Endodermal cell (in vitro differentiated cells): ENCODE measurements around the gene ASTN2. TPM values are rescaled to one million over a fixed set of nuclear protein-coding genes. Genes with fewer than 3 reads are reported as not detected.

Experiments
- DNase-seq: peaks from one replicate; pipeline ENCODE4 v3.0.0-alpha.2; 2017
- H3K27ac ChIP-seq: 2 replicates; pipeline ENCODE4 v1.5.1; 2013; ENCODE audit warnings: mild to moderate bottlenecking, low read depth, low read length, moderate library complexity
- H3K27me3 ChIP-seq: 2 replicates; pipeline ENCODE4 v1.6.1; 2013; ENCODE audit warnings: mild to moderate bottlenecking, low read length, moderate library complexity; ENCODE audit not compliant: insufficient read depth, control insufficient read depth, poor library complexity, severe bottlenecking
- H3K36me3 ChIP-seq: 2 replicates; pipeline ENCODE4 v1.7.0; 2013; ENCODE audit warnings: mild to moderate bottlenecking, low read length, moderate library complexity; ENCODE audit not compliant: control insufficient read depth, insufficient read depth
- H3K4me1 ChIP-seq: one replicate; pipeline ENCODE4 v1.7.0; 2013; ENCODE audit warnings: low read length; ENCODE audit not compliant: control insufficient read depth, insufficient read depth
- H3K4me3 ChIP-seq: 2 replicates; pipeline ENCODE4 v1.5.1; 2013; ENCODE audit warnings: mild to moderate bottlenecking, low read length, moderate library complexity
- H3K9ac ChIP-seq: 2 replicates; pipeline ENCODE4 v1.6.1; 2013; ENCODE audit warnings: mild to moderate bottlenecking, low read length, moderate library complexity; ENCODE audit not compliant: poor library complexity, severe bottlenecking; ENCODE audit errors: extremely low read depth
- H3K9me3 ChIP-seq: 2 replicates; pipeline ENCODE4 v1.6.1; 2013; ENCODE audit warnings: mild to moderate bottlenecking, low read length, moderate library complexity; ENCODE audit not compliant: control insufficient read depth
- H3K27ac Mint-ChIP-seq: 2 replicates; pipeline ENCODE4 v1.8.0; 2020; ENCODE audit warnings: mixed read lengths
- H3K27me3 Mint-ChIP-seq: 2 replicates; pipeline ENCODE4 v1.8.0; 2021; ENCODE audit warnings: mild to moderate bottlenecking, mixed read lengths; ENCODE audit not compliant: insufficient read depth
- H3K36me3 Mint-ChIP-seq: 2 replicates; pipeline ENCODE4 v1.8.0; 2020; ENCODE audit warnings: low read depth, mixed read lengths
- H3K4me1 Mint-ChIP-seq: 2 replicates; pipeline ENCODE4 v1.8.0; 2020; ENCODE audit warnings: mixed read lengths
- H3K4me3 Mint-ChIP-seq: 2 replicates; pipeline ENCODE4 v1.8.0; 2020; ENCODE audit warnings: mild to moderate bottlenecking, moderate library complexity, mixed read lengths
- H3K9me3 Mint-ChIP-seq: 2 replicates; pipeline ENCODE4 v1.8.0; 2020; ENCODE audit warnings: mild to moderate bottlenecking, mixed read lengths
- CTCF ChIP-seq: fragments of 200-600 bp; sonication (generic); conservative IDR thresholded peaks from 2 replicates; pipeline ENCODE4 v1.5.0; 2021; ENCODE audit warnings: antibody characterized with exemption, mild to moderate bottlenecking
- WGBS, 2 experiments: methylation state at CpG; one replicate each; pipeline versions ENCODE4 v1.1.5 to v1.1.7; 2013; ENCODE audit warnings: missing lambda C conversion rate in 2 of 2, mixed read lengths in 1 of 2; ENCODE audit not compliant: insufficient coverage in 1 of 2, insufficient read length in 1 of 2; 5-methylcytosine and 5-hydroxymethylcytosine counted together
- total RNA-seq, 2 donors: library from RNA; stranded (reverse); fragmentation: NEBNext Ultra II Directional in 1 of 2; extraction: Animal tissue kit (Norgen Biotek cat#: 25700) in 1 of 2; gene quantifications; 2 replicates in 1 of 2; 3 replicates in 1 of 2; pipeline ENCODE4 v1.2.1, GENCODE V29; 2021

Gene ASTN2
- total RNA-seq, 2 donors from 2014 or later, result 8.9 to 10.4 TPM

GRCh38 chr9:117029341-117029740 lies 385.5 kb downstream of the ASTN2 start:
- TF ChIP-seq CTCF, result no peak
- Mint-ChIP-seq H3K27ac (no peak overlapping the region), H3K4me3 (no peak overlapping the region), H3K27me3 (peaks cover 11% of the 10 kb centered on the region), H3K9me3 (no peaks in the 10 kb centered on the region), H3K36me3 (no peaks in the 10 kb centered on the region), H3K4me1 (no peaks in the 10 kb centered on the region)
- Histone ChIP-seq H3K4me1 (no peaks in the 10 kb centered on the region), H3K36me3 (no peaks in the 10 kb centered on the region), H3K9me3 (no peaks in the 10 kb centered on the region), H3K27ac (no peak overlapping the region), H3K27me3 (peaks cover 9% of the 10 kb centered on the region), H3K9ac (no peak overlapping the region), H3K4me3 (no peak overlapping the region)
- 91% methylated on average over 3 of the region's 3 CpGs; no CpG with 5 or more reads in 1 of the 2 experiments for WGBS, 2 experiments
- DNase-seq, result no peak

- H3K36me3 Mint-ChIP-seq, result no peaks in the 10 kb centered on the region
- H3K27me3 Mint-ChIP-seq, result peaks cover 11% of the 10 kb centered on the region
- Histone ChIP-seq H3K27ac (no peak overlapping the region), H3K36me3 (no peaks in the 10 kb centered on the region), H3K9me3 (no peaks in the 10 kb centered on the region), H3K4me3 (no peak overlapping the region), H3K9ac (no peak overlapping the region), H3K27me3 (peaks cover 5% of the 10 kb centered on the region), H3K4me1 (no peaks in the 10 kb centered on the region)
- peak; percentile 57 for DNase-seq
- WGBS, 2 experiments, result 51% methylated on average over 2 of the region's 2 CpGs; no CpG with 5 or more reads in 1 of the 2 experiments
- no peak for TF ChIP-seq CTCF
- no peak overlapping the region for H3K4me3 Mint-ChIP-seq
- no peak overlapping the region for H3K27ac Mint-ChIP-seq
- H3K4me1 Mint-ChIP-seq, result no peaks in the 10 kb centered on the region
- H3K9me3 Mint-ChIP-seq, result no peaks in the 10 kb centered on the region
Measured at GRCh38 chr9:117028103-117028858, 386.6 kb downstream of the ASTN2 start.

GRCh38 chr9:117021906-117022305 lies 393.0 kb downstream of the ASTN2 start:
- no peak overlapping the region for H3K4me3 Mint-ChIP-seq
- Histone ChIP-seq H3K4me3 (no peak overlapping the region), H3K9me3 (no peaks in the 10 kb centered on the region), H3K9ac (no peak overlapping the region), H3K4me1 (no peaks in the 10 kb centered on the region), H3K27ac (no peak overlapping the region), H3K27me3 (no peaks in the 10 kb centered on the region), H3K36me3 (no peaks in the 10 kb centered on the region)
- no peaks in the 10 kb centered on the region for H3K9me3 Mint-ChIP-seq
- H3K27ac Mint-ChIP-seq, result no peak overlapping the region
- no peaks in the 10 kb centered on the region for H3K36me3 Mint-ChIP-seq
- DNase-seq, result no peak
- 87 to 100% methylated on average over 1 to 2 of the region's 2 CpGs for WGBS, 2 experiments
- peak; percentile 43 for TF ChIP-seq CTCF
- H3K27me3 Mint-ChIP-seq, result no peaks in the 10 kb centered on the region
- H3K4me1 Mint-ChIP-seq, result peaks cover 5% of the 10 kb centered on the region
